Neuronal stem cell (in vitro differentiated cells): Measurements from ENCODE around the gene MRPL53.
A peak's percentile ranks its signal among the peaks of the same experiment; 100 is the strongest.

ENCODE experiments used
- DNase-seq: peaks from one replicate; pipeline ENCODE4 v3.0.0-alpha.2; 2013; ENCODE audit warnings: low spot score
- H2AFZ ChIP-seq: one replicate; pipeline ENCODE4 v1.6.1; 2013; ENCODE audit warnings: mild to moderate bottlenecking, low read length, inconsistent platforms
- H2AK5ac ChIP-seq: 2 replicates; pipeline ENCODE4 v1.6.1; 2013; ENCODE audit warnings: low read depth, mild to moderate bottlenecking, inconsistent platforms, low read length, moderate library complexity, mixed read lengths
- H2BK120ac ChIP-seq: 2 replicates; pipeline ENCODE4 v1.6.1; 2013; ENCODE audit warnings: low read depth, mild to moderate bottlenecking, inconsistent platforms, low read length, moderate library complexity, mixed read lengths
- H2BK12ac ChIP-seq: one replicate; pipeline ENCODE4 v1.6.1; 2013; ENCODE audit warnings: low read length, inconsistent platforms
- H2BK15ac ChIP-seq: 2 replicates; pipeline ENCODE4 v1.6.1; 2013; ENCODE audit warnings: mild to moderate bottlenecking, low read length, inconsistent platforms, mixed read lengths
- H2BK5ac ChIP-seq: one replicate; pipeline ENCODE4 v1.6.1; 2013; ENCODE audit warnings: inconsistent platforms, mild to moderate bottlenecking, low read length, moderate library complexity
- H3K14ac ChIP-seq: one replicate; pipeline ENCODE4 v1.6.1; 2013; ENCODE audit warnings: low read length, inconsistent platforms
- H3K18ac ChIP-seq: 2 replicates; pipeline ENCODE4 v1.6.1; 2013; ENCODE audit warnings: low read length, inconsistent platforms
- H3K23ac ChIP-seq: 2 replicates; pipeline ENCODE4 v1.6.1; 2013; ENCODE audit warnings: low read depth, mild to moderate bottlenecking, mixed read lengths, low read length, inconsistent platforms; ENCODE audit not compliant: poor library complexity
- H3K27ac ChIP-seq: replicated peaks from 3 replicates; pipeline ENCODE4 v1.5.1; 2013; ENCODE audit warnings: low read length, inconsistent platforms
- H3K27me3 ChIP-seq, 3 experiments: 2 replicates each; pipeline ENCODE4 v1.6.1; 2013; ENCODE audit warnings: low read length in 3 of 3, mild to moderate bottlenecking in 2 of 3, inconsistent platforms in 1 of 3, low read depth in 1 of 3, mixed read lengths in 1 of 3, moderate library complexity in 1 of 3; ENCODE audit not compliant: control insufficient read depth in 3 of 3, insufficient read depth in 3 of 3
- H3K36me3 ChIP-seq, 2 donors: replicated peaks in 1 of 2; 2 replicates each; pipeline ENCODE4 v1.6.1; 2013; ENCODE audit warnings: low read length in 2 of 2; ENCODE audit not compliant: control insufficient read depth in 2 of 2, insufficient read depth in 2 of 2
- H3K4ac ChIP-seq: 2 replicates; pipeline ENCODE4 v1.6.1; 2013; ENCODE audit warnings: inconsistent platforms, mild to moderate bottlenecking, low read length, moderate library complexity
- H3K4me1 ChIP-seq, 2 donors: 1 replicate in 1 of 2; 2 replicates in 1 of 2; pipeline ENCODE4 v1.6.1; 2013; ENCODE audit warnings: low read length in 2 of 2, low read depth in 1 of 2; ENCODE audit not compliant: control insufficient read depth in 2 of 2, insufficient read depth in 1 of 2
- H3K4me2 ChIP-seq: one replicate; pipeline ENCODE4 v1.6.1; 2013; ENCODE audit warnings: mild to moderate bottlenecking, low read length, inconsistent platforms; ENCODE audit not compliant: insufficient read depth, poor library complexity, severe bottlenecking
- H3K4me3 ChIP-seq, 2 donors: 2 replicates each; pipeline ENCODE4 v1.5.1; 2013; ENCODE audit warnings: low read length in 2 of 2, mild to moderate bottlenecking in 2 of 2, inconsistent platforms in 1 of 2, moderate library complexity in 1 of 2
- H3K79me1 ChIP-seq: one replicate; pipeline ENCODE4 v1.6.1; 2013; ENCODE audit warnings: low read depth, mild to moderate bottlenecking, inconsistent platforms, low read length, moderate library complexity
- H3K9ac ChIP-seq: one replicate; pipeline ENCODE4 v1.6.1; 2013; ENCODE audit warnings: mild to moderate bottlenecking, low read depth, low read length, inconsistent platforms; ENCODE audit not compliant: poor library complexity
- H3K9me3 ChIP-seq, 2 donors: replicated peaks in 1 of 2; 2 replicates each; pipeline versions ENCODE3 to v1.6.1; 2013; ENCODE audit warnings: low read length in 2 of 2, mild to moderate bottlenecking in 2 of 2, inconsistent platforms in 1 of 2, low read depth in 1 of 2, mixed read lengths in 1 of 2, moderate library complexity in 1 of 2; ENCODE audit not compliant: control insufficient read depth in 2 of 2, insufficient read depth in 1 of 2
- H4K8ac ChIP-seq: one replicate; pipeline ENCODE4 v1.6.1; 2013; ENCODE audit warnings: low read depth, mild to moderate bottlenecking, inconsistent platforms, low read length, moderate library complexity
- H4K91ac ChIP-seq: one replicate; pipeline ENCODE4 v1.6.1; 2013; ENCODE audit warnings: low read length, low read depth, mild to moderate bottlenecking, inconsistent platforms; ENCODE audit not compliant: poor library complexity
- WGBS, 2 donors: extraction: QIAGEN DNeasy Blood & Tissue Kit; methylation state at CpG; one replicate each; pipeline ENCODE4 v1.1.7; 2013; ENCODE audit warnings: missing lambda C conversion rate in 2 of 2, mixed read lengths in 1 of 2; ENCODE audit not compliant: insufficient read length in 2 of 2, insufficient replicate concordance in 1 of 2; ENCODE audit errors: extremely low coverage in 2 of 2; 5-methylcytosine and 5-hydroxymethylcytosine counted together

MRPL53 gene

DNA sequence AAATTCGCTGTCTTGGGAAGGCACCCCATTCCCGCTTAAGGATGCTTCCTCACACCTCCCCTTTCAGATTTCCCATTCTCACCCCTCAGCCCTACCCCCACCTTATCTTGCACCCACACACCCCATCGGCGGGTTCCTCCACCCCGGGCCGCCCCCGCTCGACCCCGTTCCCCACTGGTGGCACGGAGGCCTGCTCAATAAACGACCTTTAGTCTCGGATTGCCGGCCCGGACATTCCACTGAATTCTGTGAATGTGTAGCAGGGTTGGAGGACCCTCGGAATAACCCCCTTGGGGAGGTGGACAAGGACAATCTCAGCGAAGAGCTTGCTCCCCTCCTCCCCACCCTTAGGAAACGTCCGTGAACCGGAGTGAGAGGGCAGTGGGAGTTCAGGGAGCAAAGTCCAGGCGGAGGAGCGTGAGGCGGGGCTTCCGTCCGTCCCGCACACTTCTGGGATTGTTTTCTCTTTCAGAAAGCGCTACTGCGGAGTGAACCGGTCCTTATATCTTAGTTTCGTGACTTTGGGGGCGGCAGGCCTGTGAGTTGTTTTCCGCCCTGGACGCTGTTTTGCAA is 29.8 kb upstream of the MRPL53 start:
- peaks cover 24 to 26% of the 10 kb centered on the region in 2 donors for H3K4me1 ChIP-seq
- H3K18ac ChIP-seq = peak overlapping the region; percentile 74

GRCh38 chr2:74501335-74502071 is 29.0 kb upstream of the MRPL53 start:
- H3K36me3 ChIP-seq = peaks cover 6 to 18% of the 10 kb centered on the region in 2 donors
- no peak overlapping the region for H2BK12ac ChIP-seq
- no peak overlapping the region for H3K18ac ChIP-seq
- no peak overlapping the region for H2BK120ac ChIP-seq
- DNase-seq = no peak
- no peak overlapping the region for H3K9ac ChIP-seq
- H3K9me3 ChIP-seq = no peaks in the 10 kb centered on the region
- H3K4me2 ChIP-seq = no peak overlapping the region
- peak overlapping the region; percentile 49 for H3K14ac ChIP-seq
- no peak overlapping the region for H3K4me3 ChIP-seq
- no peak overlapping the region for H3K4ac ChIP-seq
- H3K27me3 ChIP-seq = peaks cover 57 to 94% (median 78%) of the 10 kb centered on the region in 3 experiments
- H2BK5ac ChIP-seq = no peak overlapping the region
- no peak overlapping the region for H4K91ac ChIP-seq
- H3K4me1 ChIP-seq = peaks cover 19 to 21% of the 10 kb centered on the region in 2 donors
- peak overlapping the region; percentile 57 for H2AK5ac ChIP-seq
- no peak overlapping the region for H2BK15ac ChIP-seq
- no peak overlapping the region for H4K8ac ChIP-seq
- H3K79me1 ChIP-seq = peaks cover 3% of the 10 kb centered on the region
- H3K23ac ChIP-seq = no peak overlapping the region
- H2AFZ ChIP-seq = no peak overlapping the region
- no peak overlapping the region for H3K27ac ChIP-seq
- WGBS, 2 donors = no CpG with 5 or more reads among the region's 18 CpGs

More for the DNA sequence above, 29.8 kb upstream of the MRPL53 start:
- peak overlapping the region; percentile 31 for H3K9ac ChIP-seq
- no peak overlapping the region for H2BK5ac ChIP-seq
- peaks cover 3% of the 10 kb centered on the region for H3K79me1 ChIP-seq
- peak overlapping the region; percentile 57 for H2AK5ac ChIP-seq
- peak overlapping the region; percentile 23 to 70 for H3K4me3 ChIP-seq
- H3K27ac ChIP-seq = no peak overlapping the region
- no peaks in the 10 kb centered on the region for H3K9me3 ChIP-seq
- no CpG with 5 or more reads among the region's 32 CpGs for WGBS, 2 donors
- H3K4me2 ChIP-seq = peak overlapping the region; percentile 91
- peak overlapping the region; percentile 54 for H2BK15ac ChIP-seq
- no peak overlapping the region for H2BK120ac ChIP-seq
- H2BK12ac ChIP-seq = no peak overlapping the region
- peaks cover 55 to 87% (median 70%) of the 10 kb centered on the region in 3 experiments for H3K27me3 ChIP-seq
- no peak overlapping the region for H3K4ac ChIP-seq
- H4K91ac ChIP-seq = peak overlapping the region; percentile 64
- peak overlapping the region; percentile 26 for H3K23ac ChIP-seq
- peaks cover 6 to 22% of the 10 kb centered on the region in 2 donors for H3K36me3 ChIP-seq
- no peak overlapping the region for H4K8ac ChIP-seq
- H3K14ac ChIP-seq = no peak overlapping the region
- peak overlapping the region; percentile 82 for H2AFZ ChIP-seq
- DNase-seq = no peak

DNA sequence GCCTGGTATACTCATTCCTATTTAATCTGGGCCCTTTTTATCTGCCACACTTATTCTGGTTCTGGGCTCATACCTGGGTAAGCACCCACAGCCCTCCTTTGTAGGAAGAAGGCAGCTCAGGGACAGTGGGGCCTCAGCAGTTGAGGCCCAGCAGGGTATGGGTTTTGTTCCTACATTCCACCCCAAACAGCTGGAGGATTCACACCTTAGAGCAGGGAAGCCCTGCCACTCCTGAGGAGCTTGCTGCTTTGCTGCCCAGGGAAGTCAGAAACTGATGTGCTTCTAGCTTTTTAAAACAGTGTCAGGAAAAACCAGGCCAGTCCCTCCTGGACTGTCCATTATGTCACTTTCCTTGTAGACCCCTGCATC is 28.1 kb upstream of the MRPL53 start:
- Histone ChIP-seq H2BK5ac (no peak overlapping the region), H2BK15ac (no peak overlapping the region), H3K18ac (no peak overlapping the region), H2BK120ac (no peak overlapping the region), H2BK12ac (no peak overlapping the region), H3K14ac (no peak overlapping the region), H4K91ac (no peak overlapping the region), H3K23ac (no peak overlapping the region), H3K27ac (no peak overlapping the region), H3K9me3 (no peaks in the 10 kb centered on the region), H4K8ac (no peak overlapping the region), H3K27me3 (peaks cover 57 to 100% (median 83%) of the 10 kb centered on the region in 3 experiments), H3K4me2 (no peak overlapping the region), H2AK5ac (peak overlapping the region; percentile 12), H3K79me1 (no peaks in the 10 kb centered on the region), H3K4me1 (peaks cover 16 to 21% of the 10 kb centered on the region in 2 donors), H3K9ac (no peak overlapping the region), H2AFZ (no peak overlapping the region), H3K36me3 (peaks cover 2 to 11% of the 10 kb centered on the region in 2 donors), H3K4ac (no peak overlapping the region), H3K4me3 (no peak overlapping the region)
- DNase-seq = no peak

DNA sequence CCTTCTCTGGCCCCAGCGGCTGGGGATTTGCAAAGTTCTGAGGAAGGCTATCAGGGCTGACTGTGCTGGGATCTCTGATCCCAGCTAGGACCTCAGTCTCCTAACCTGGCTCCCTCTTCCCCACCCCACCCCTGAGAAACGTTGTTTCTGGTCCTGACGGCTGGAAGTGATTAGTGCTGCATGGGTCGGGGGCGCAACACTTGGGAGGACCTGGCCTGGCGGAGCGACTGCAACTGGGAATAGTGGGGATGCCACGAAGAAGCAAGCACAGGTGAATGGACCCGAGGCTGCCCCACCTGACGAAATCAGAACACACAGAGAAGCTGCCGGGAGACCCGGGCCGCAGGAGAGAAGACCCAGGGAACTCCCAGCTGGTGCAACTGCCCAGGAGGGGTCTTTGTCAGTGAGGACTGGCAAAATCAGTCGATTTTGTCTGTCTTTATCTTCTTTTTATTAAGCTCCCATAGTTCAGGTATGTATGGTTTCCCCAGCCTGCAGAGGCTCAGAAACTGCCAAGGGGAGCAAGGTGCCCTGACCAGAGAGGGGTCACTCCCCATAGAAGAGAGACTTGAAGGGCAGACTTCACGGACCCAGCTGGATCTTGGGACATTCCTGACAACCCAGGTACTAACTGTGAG is 27.6 kb upstream of the MRPL53 start:
- H3K4ac ChIP-seq = no peak overlapping the region
- no CpG with 5 or more reads among the region's 15 CpGs for WGBS, 2 donors
- peak overlapping the region; percentile 13 for H3K9ac ChIP-seq
- H3K18ac ChIP-seq = peak overlapping the region; percentile 51
- no peak overlapping the region for H2BK5ac ChIP-seq
- no peak overlapping the region for H3K14ac ChIP-seq
- peak overlapping the region; percentile 82 for H3K4me2 ChIP-seq
- H2AK5ac ChIP-seq = peak overlapping the region; percentile 12
- peaks cover 16 to 21% of the 10 kb centered on the region in 2 donors for H3K4me1 ChIP-seq
- DNase-seq = no peak
- peak overlapping the region; percentile 44 for H3K23ac ChIP-seq
- no peak overlapping the region for H3K27ac ChIP-seq
- peak overlapping the region in 1 of 2 donors; percentile 41 for H3K4me3 ChIP-seq
- H2BK12ac ChIP-seq = no peak overlapping the region
- peak overlapping the region; percentile 85 for H2AFZ ChIP-seq
- no peak overlapping the region for H2BK15ac ChIP-seq
- H3K27me3 ChIP-seq = peaks cover 57 to 96% (median 83%) of the 10 kb centered on the region in 3 experiments
- H3K36me3 ChIP-seq = peaks cover 0 to 6% of the 10 kb centered on the region in 2 donors
- H3K9me3 ChIP-seq = no peaks in the 10 kb centered on the region
- no peak overlapping the region for H4K8ac ChIP-seq
- no peaks in the 10 kb centered on the region for H3K79me1 ChIP-seq
- no peak overlapping the region for H2BK120ac ChIP-seq
- no peak overlapping the region for H4K91ac ChIP-seq
